ENCODE results near the gene TTC13.

The TTC13 gene

GRCh38 chr1:230867101-230867902, 111.4 kb downstream of the TTC13 start:
- no peak for DNase-seq

- no peak for DNase-seq
These were observed 112.2 kb downstream of the TTC13 start for GRCh38 chr1:230866171-230867070.

- DNase-seq = no peak
These were observed 113.4 kb downstream of the TTC13 start for GRCh38 chr1:230865062-230865817.

- no peak for DNase-seq
These were observed 114.2 kb downstream of the TTC13 start for GRCh38 chr1:230864441-230864840.

- DNase-seq = no peak
These were observed 115.2 kb downstream of the TTC13 start for GRCh38 chr1:230863449-230863848.

GRCh38 chr1:230861970-230862595, 116.6 kb downstream of the TTC13 start:
- DNase-seq = no peak

GRCh38 chr1:230861489-230861888, 117.2 kb downstream of the TTC13 start:
- no peak for DNase-seq

- no peak for DNase-seq
These were observed 117.9 kb downstream of the TTC13 start for GRCh38 chr1:230860617-230861384.

- no peak for DNase-seq
These were observed 119.5 kb downstream of the TTC13 start for GRCh38 chr1:230858918-230859729.

- no peak for DNase-seq
These were observed 120.3 kb downstream of the TTC13 start for GRCh38 chr1:230858236-230858820.

- no peak for DNase-seq
These were observed 120.8 kb downstream of the TTC13 start for GRCh38 chr1:230857822-230858221.

GRCh38 chr1:230857077-230857476, 121.6 kb downstream of the TTC13 start:
- no peak for DNase-seq
